Measurements from ENCODE around the gene PCGF5.
"Not testable (repeated sequence)": the region's sequence is repeated elsewhere in the genome, so short reads cannot be mapped to it uniquely, and the experiment has no call there.

Gene PCGF5

DNA sequence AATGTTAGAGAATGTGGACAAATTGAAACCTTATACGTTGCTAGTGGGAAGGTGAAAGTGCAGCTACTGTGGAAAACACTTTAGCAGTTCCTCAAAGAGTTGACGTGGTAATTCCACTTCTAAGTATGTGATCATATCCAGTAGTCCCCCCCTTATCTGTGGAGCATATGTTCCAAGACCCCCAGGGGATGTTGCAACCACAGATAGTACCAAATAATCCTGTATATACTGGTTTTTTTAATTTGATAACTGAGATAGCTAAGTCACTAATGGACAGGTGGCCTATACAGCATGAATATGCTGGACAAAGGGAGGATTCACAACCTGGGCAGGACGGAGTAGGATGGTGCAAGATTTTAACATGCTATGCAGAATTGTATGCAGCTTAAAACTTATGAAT lies 36.8 kb downstream of the PCGF5 start:
- Histone ChIP-seq H3K4me2 (ENCODE audit: low read depth, low read length, poor library complexity, severe bottlenecking) (no peak overlapping the region), H3K9ac (ENCODE audit: low read depth, low read length, poor library complexity, severe bottlenecking) (no peak overlapping the region), H2AFZ (ENCODE audit: low read length) (no peak overlapping the region), H4K20me1 (ENCODE audit: insufficient read depth, low read length, poor library complexity, severe bottlenecking) (no peaks in the 10 kb centered on the region), H3K4me3 (ENCODE audit: low read length, poor library complexity, severe bottlenecking) (no peak overlapping the region), H3K79me2 (ENCODE audit: insufficient read depth, low read length) (no peaks in the 10 kb centered on the region), H3K9me3 (ENCODE audit: insufficient read depth, low read depth, low read length) (peaks cover 10% of the 10 kb centered on the region), H3K36me3 (ENCODE audit: insufficient read depth, low read length) (peaks cover 63% of the 10 kb centered on the region), H3F3A (ENCODE audit: low read depth) (no peaks in the 10 kb centered on the region), H3K27me3 (ENCODE audit: insufficient read depth, low read length, poor library complexity, severe bottlenecking) (no peaks in the 10 kb centered on the region), H3K9me2 (replicated peaks; ENCODE audit: low read depth, low read length) (no peaks in the 10 kb centered on the region), H3K4me1 (ENCODE audit: insufficient read depth, low read length, poor library complexity, severe bottlenecking) (no peaks in the 10 kb centered on the region)
- TF ChIP-seq EZH2phosphoT487 (IDR thresholded peaks at IDR 0.05; ENCODE audit: borderline replicate concordance), result no peak
- TF ChIP-seq, protein P1, sequence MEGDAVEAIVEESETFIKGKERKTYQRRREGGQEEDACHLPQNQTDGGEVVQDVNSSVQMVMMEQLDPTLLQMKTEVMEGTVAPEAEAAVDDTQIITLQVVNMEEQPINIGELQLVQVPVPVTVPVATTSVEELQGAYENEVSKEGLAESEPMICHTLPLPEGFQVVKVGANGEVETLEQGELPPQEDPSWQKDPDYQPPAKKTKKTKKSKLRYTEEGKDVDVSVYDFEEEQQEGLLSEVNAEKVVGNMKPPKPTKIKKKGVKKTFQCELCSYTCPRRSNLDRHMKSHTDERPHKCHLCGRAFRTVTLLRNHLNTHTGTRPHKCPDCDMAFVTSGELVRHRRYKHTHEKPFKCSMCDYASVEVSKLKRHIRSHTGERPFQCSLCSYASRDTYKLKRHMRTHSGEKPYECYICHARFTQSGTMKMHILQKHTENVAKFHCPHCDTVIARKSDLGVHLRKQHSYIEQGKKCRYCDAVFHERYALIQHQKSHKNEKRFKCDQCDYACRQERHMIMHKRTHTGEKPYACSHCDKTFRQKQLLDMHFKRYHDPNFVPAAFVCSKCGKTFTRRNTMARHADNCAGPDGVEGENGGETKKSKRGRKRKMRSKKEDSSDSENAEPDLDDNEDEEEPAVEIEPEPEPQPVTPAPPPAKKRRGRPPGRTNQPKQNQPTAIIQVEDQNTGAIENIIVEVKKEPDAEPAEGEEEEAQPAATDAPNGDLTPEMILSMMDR (conservative IDR thresholded peaks at IDR 0.05; ENCODE audit: low read length), result no peak

DNA sequence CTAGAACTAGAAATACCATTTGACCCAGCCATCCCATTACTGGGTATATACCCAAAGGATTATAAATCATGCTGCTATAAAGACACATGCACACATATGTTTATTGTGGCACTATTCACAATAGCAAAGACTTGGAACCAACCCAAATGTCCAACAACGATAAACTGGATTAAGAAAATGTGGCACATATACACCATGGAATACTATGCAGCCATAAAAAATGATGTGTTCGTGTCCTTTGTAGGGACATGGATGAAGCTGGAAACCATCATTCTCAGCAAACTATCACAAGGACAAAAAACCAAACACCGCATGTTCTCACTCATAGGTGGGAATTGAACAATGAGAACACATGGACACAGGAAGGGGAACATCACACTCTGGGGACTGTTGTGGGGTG lies 40.0 kb downstream of the PCGF5 start:
- not testable (repeated sequence) for H3K4me2 ChIP-seq (ENCODE audit: low read depth, low read length, poor library complexity, severe bottlenecking); H3F3A ChIP-seq (ENCODE audit: low read depth); H3K9me2 ChIP-seq (replicated peaks; ENCODE audit: low read depth, low read length); H3K9me3 ChIP-seq (ENCODE audit: insufficient read depth, low read depth, low read length); H3K27me3 ChIP-seq (ENCODE audit: insufficient read depth, low read length, poor library complexity, severe bottlenecking); H4K20me1 ChIP-seq (ENCODE audit: insufficient read depth, low read length, poor library complexity, severe bottlenecking); H3K4me3 ChIP-seq (ENCODE audit: low read length, poor library complexity, severe bottlenecking); H3K9ac ChIP-seq (ENCODE audit: low read depth, low read length, poor library complexity, severe bottlenecking); H3K4me1 ChIP-seq (ENCODE audit: insufficient read depth, low read length, poor library complexity, severe bottlenecking); H2AFZ ChIP-seq (ENCODE audit: low read length); H3K79me2 ChIP-seq (ENCODE audit: insufficient read depth, low read length)
- H3K36me3 ChIP-seq (ENCODE audit: insufficient read depth, low read length), result peaks cover 36% of the 10 kb centered on the region

DNA sequence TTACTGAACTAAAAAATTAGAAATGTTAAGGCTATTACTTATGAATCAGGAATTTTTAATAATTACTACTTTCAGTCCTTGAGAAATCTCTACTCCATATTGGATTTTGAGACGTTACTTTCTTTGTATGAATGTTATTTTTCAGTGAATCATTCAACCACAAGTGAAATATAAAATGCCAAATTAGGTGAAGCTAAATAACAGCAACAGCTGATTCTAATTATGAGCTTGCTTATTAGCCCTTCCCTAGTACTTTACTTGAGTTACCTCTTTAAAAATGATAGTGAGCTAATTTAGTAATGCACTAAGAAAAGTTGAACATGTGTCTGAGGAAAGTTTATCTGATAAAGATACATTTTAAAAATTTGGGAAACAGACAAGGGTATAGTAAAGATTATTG lies 51.4 kb downstream of the PCGF5 start:
- Histone ChIP-seq H3K4me2 (ENCODE audit: low read depth, low read length, poor library complexity, severe bottlenecking) (no peak overlapping the region), H3K4me1 (ENCODE audit: insufficient read depth, low read length, poor library complexity, severe bottlenecking) (no peaks in the 10 kb centered on the region), H3K9me3 (ENCODE audit: insufficient read depth, low read depth, low read length) (no peaks in the 10 kb centered on the region), H3K4me3 (ENCODE audit: low read length, poor library complexity, severe bottlenecking) (no peak overlapping the region), H3K9ac (ENCODE audit: low read depth, low read length, poor library complexity, severe bottlenecking) (no peak overlapping the region), H4K20me1 (ENCODE audit: insufficient read depth, low read length, poor library complexity, severe bottlenecking) (no peaks in the 10 kb centered on the region), H3K36me3 (ENCODE audit: insufficient read depth, low read length) (peaks cover 14% of the 10 kb centered on the region; the same call in 1 of the 2 replicates), H3K9me2 (replicated peaks; ENCODE audit: low read depth, low read length) (no peaks in the 10 kb centered on the region), H2AFZ (ENCODE audit: low read length) (no peak overlapping the region), H3K79me2 (ENCODE audit: insufficient read depth, low read length) (no peaks in the 10 kb centered on the region), H3F3A (ENCODE audit: low read depth) (no peaks in the 10 kb centered on the region), H3K27me3 (ENCODE audit: insufficient read depth, low read length, poor library complexity, severe bottlenecking) (no peaks in the 10 kb centered on the region)
- TF ChIP-seq, protein P1 (conservative IDR thresholded peaks at IDR 0.05; ENCODE audit: low read length), result no peak
- no peak for TF ChIP-seq EZH2phosphoT487 (IDR thresholded peaks at IDR 0.05; ENCODE audit: borderline replicate concordance)

DNA sequence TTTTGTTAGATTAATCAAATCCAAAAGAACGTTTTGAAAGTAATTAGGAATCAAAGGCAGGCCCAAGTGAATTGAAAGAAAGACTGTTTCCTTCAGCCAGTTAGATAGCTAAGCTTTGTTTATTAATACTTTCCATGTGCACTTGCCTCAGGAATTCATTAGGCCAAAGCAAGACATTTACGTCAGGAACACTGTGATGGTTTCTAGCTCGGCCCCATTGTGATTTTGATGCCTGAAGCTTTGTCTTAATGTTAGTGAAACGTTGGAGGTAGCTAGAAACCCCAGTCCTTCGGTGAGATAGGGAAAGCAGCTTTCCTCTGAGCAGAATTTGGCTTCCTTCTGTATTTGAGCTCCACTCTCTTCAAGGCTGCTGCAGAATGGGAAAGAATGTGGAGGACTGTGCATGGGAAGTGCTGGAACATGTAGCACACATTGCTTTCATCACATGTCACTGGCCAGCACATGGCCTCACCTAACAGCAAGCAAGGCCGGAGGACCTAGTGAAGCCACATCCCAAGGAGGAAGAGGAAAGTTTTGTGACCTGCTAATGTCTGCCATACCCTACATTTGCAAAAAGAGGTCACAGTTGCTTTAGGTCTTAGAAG lies 64.1 kb downstream of the PCGF5 start:
- H3K79me2 ChIP-seq (ENCODE audit: insufficient read depth, low read length), result no peaks in the 10 kb centered on the region
- no peaks in the 10 kb centered on the region for H3K9me2 ChIP-seq (replicated peaks; ENCODE audit: low read depth, low read length)
- H3K4me1 ChIP-seq (ENCODE audit: insufficient read depth, low read length, poor library complexity, severe bottlenecking), result peaks cover 4% of the 10 kb centered on the region
- no peaks in the 10 kb centered on the region for H3F3A ChIP-seq (ENCODE audit: low read depth)
- TF ChIP-seq EZH2phosphoT487 (IDR thresholded peaks at IDR 0.05; ENCODE audit: borderline replicate concordance), result no peak
- TF ChIP-seq, protein P1 (conservative IDR thresholded peaks at IDR 0.05; ENCODE audit: low read length), result no peak
- no peak overlapping the region for H3K9ac ChIP-seq (ENCODE audit: low read depth, low read length, poor library complexity, severe bottlenecking)
- H3K4me3 ChIP-seq (ENCODE audit: low read length, poor library complexity, severe bottlenecking), result no peak overlapping the region
- no peaks in the 10 kb centered on the region for H3K27me3 ChIP-seq (ENCODE audit: insufficient read depth, low read length, poor library complexity, severe bottlenecking)
- no peaks in the 10 kb centered on the region for H4K20me1 ChIP-seq (ENCODE audit: insufficient read depth, low read length, poor library complexity, severe bottlenecking)
- no peaks in the 10 kb centered on the region for H3K9me3 ChIP-seq (ENCODE audit: insufficient read depth, low read depth, low read length)
- H3K36me3 ChIP-seq (ENCODE audit: insufficient read depth, low read length), result no peaks in the 10 kb centered on the region
- no peak overlapping the region for H3K4me2 ChIP-seq (ENCODE audit: low read depth, low read length, poor library complexity, severe bottlenecking)
- no peak overlapping the region for H2AFZ ChIP-seq (ENCODE audit: low read length)
